Activated effector memory CD4-positive, alpha-beta T cell treated with anti-CD3 and anti-CD28 coated beads, Interleukin-2, amount 50 U/mL, for 16 hours (primary cell): ENCODE data around the gene HSBP1.

Experiments used
- DNase-seq: peaks from one replicate; pipeline ENCODE4 v3.0.0-alpha.2; 2020

The HSBP1 gene

GRCh38 chr16:83840060-83840617 lies 32.4 kb downstream of the HSBP1 start:
- DNase-seq = no peak

GRCh38 chr16:83842291-83842690 lies 34.5 kb downstream of the HSBP1 start:
- no peak for DNase-seq

GRCh38 chr16:83842756-83843507 lies 35.2 kb downstream of the HSBP1 start:
- DNase-seq = no peak

- DNase-seq = no peak
Measured at GRCh38 chr16:83843657-83844056, 35.9 kb downstream of the HSBP1 start.

- no peak for DNase-seq
Measured at GRCh38 chr16:83845263-83845662, 37.5 kb downstream of the HSBP1 start.

- DNase-seq = no peak
Measured at GRCh38 chr16:83847371-83848225, 39.8 kb downstream of the HSBP1 start.

- no peak for DNase-seq
Measured at GRCh38 chr16:83849421-83849820, 41.6 kb downstream of the HSBP1 start.

- no peak for DNase-seq
Measured at GRCh38 chr16:83850947-83851346, 43.2 kb downstream of the HSBP1 start.

GRCh38 chr16:83851473-83851872 lies 43.7 kb downstream of the HSBP1 start:
- DNase-seq = no peak

- no peak for DNase-seq
Measured at GRCh38 chr16:83852774-83853173, 45.0 kb downstream of the HSBP1 start.

- no peak for DNase-seq
Measured at GRCh38 chr16:83853834-83854233, 46.1 kb downstream of the HSBP1 start.

- no peak for DNase-seq
Measured at GRCh38 chr16:83854420-83854819, 46.6 kb downstream of the HSBP1 start.

- no peak for DNase-seq
Measured at GRCh38 chr16:83856792-83857191, 49.0 kb downstream of the HSBP1 start.

GRCh38 chr16:83859265-83859664 lies 51.5 kb downstream of the HSBP1 start:
- no peak for DNase-seq

- no peak for DNase-seq
Measured at GRCh38 chr16:83862661-83863060, 54.9 kb downstream of the HSBP1 start.

GRCh38 chr16:83863682-83864081 lies 55.9 kb downstream of the HSBP1 start:
- no peak for DNase-seq
